K562 (cell line): ENCODE data around the gene NEDD4. TPM values are rescaled to one million over a fixed set of nuclear protein-coding genes. Genes with fewer than 3 reads are reported as not detected.

Experiments used
- ARID2 ChIP-seq: fragments of 450-650 bp; IDR thresholded peaks from 2 replicates; pipeline ENCODE4 v1.6.1; 2017; ENCODE audit warnings: antibody characterized with exemption, mild to moderate bottlenecking
- POU5F1 ChIP-seq: fragments of 150-350 bp; IDR thresholded peaks from 2 replicates; pipeline ENCODE4 v1.6.1; 2014; ENCODE audit warnings: borderline replicate concordance, low read length, low read depth, mild to moderate bottlenecking; ENCODE audit not compliant: partially characterized antibody
- RBM17 ChIP-seq: fragments of 200-400 bp; formaldehyde crosslinking; IDR thresholded peaks from 2 replicates; pipeline ENCODE4 v1.6.1; 2017; ENCODE audit warnings: low read depth, mild to moderate bottlenecking, low read length, borderline replicate concordance
- ZNF766 ChIP-seq: fragments of 200-800 bp; sonication (Bioruptor generic); conservative IDR thresholded peaks from 2 replicates; pipeline ENCODE4 v1.6.1; 2016; ENCODE audit warnings: missing genetic modification characterization, missing compliant biosample characterization
- polyA plus RNA-seq, 8 experiments: library from polyadenylated mRNA; depleted of rRNA in 4 of 8; stranded (reverse) in 5 of 8; unstranded in 3 of 8; fragments of >200 nt; fragmentation: Nextera tagmentation in 2 of 8; fragmentation: Illumina TruSeq in 1 of 8; extraction: Ambion mirVana in 2 of 8; extraction: Trizol in 1 of 8; gene quantifications; 2 replicates each; pipeline versions ENCODE4 v1.2.1 to v1.2.3, GENCODE V29; 2011 to 2014; ENCODE audit warnings: inconsistent platforms in 1 of 8, missing spikeins in 1 of 8
- total RNA-seq, 7 experiments: library from RNA; depleted of rRNA in 6 of 7; stranded (reverse); fragments of >200 nt in 6 of 7; fragmentation: Illumina TruSeq in 2 of 7; extraction: Trizol in 2 of 7; gene quantifications; 2 replicates each; pipeline versions ENCODE4 v1.2.1 to v1.2.3, GENCODE V29; 2011 to 2021; ENCODE audit warnings: low replicate concordance in 1 of 7
- TF ChIP-seq, protein P1 (sequence below): fragments of 450-650 bp; formaldehyde crosslinking; IDR thresholded peaks from 2 replicates; pipeline ENCODE4 v1.4.0; 2022; ENCODE audit warnings: missing genetic modification characterization
- TF ChIP-seq, protein P2 (sequence below), 3 experiments: IDR thresholded peaks in 2 of 3; conservative IDR thresholded peaks in 1 of 3; 2 replicates each; pipeline ENCODE4 v1.5.1; 2011 to 2012; ENCODE audit warnings: low read length in 3 of 3, mild to moderate bottlenecking in 3 of 3, control low read depth in 2 of 3, improper control_type of control experiment in 1 of 3, inconsistent platforms in 1 of 3, low read depth in 1 of 3, mixed read lengths in 1 of 3, moderate library complexity in 1 of 3; ENCODE audit not compliant: insufficient read depth in 2 of 3
- TF ChIP-seq, protein P3 (sequence below), 2 experiments: IDR thresholded peaks in 1 of 2; conservative IDR thresholded peaks in 1 of 2; 2 replicates each; pipeline ENCODE4 v1.6.1; 2016; ENCODE audit warnings: low read depth in 2 of 2, mild to moderate bottlenecking in 1 of 2, missing compliant biosample characterization in 1 of 2, missing genetic modification characterization in 1 of 2, moderate library complexity in 1 of 2
- TF ChIP-seq, protein P4 (sequence below): IDR thresholded peaks from 2 replicates; pipeline ENCODE4 v1.6.1; 2014; ENCODE audit warnings: antibody characterized with exemption

NEDD4 gene
- total and polyA plus RNA-seq, 9 of the 15 experiments (the other 6 are each of a cell fraction or from before 2014, with no cell fraction given) = 7.2 to 23.7 (median 17.3) TPM

DNA sequence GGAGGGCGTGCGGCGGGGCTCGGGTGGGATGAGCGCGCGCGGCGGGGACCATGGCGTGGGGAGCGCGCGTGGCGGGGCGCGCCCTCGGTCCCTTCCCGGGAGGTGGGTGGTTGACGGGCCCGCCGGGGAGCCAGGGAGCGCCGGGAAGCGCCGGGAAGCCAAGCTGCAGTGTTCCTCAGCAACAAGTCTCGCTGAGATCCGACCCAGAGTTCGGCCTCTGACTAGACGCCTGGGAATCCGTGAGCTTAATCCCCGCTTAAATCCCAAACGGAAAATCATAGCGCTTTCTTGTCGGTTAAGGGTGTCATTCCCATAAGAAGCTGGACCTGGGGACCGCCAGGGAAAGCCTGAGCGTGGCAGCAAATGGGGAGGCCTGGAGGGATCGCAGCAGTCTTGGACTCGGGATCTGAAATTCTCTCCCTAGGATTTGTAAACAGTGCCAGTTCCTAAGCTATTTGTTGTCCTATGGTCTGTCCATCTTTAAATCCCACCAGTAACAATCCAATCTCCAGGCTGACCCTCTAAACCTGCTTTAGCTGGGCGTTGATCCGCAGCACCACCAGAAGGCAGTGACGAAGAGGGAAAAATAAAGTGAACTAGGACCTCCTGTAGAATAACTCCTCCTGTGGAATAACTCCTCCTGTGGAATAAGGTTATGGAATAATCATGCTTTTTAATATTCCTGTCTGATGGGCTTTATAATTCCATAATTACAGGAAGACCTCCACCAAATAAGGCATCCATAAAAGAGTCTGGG, 570 bp upstream of the NEDD4 start (continued):
- TF ChIP-seq, protein P1, sequence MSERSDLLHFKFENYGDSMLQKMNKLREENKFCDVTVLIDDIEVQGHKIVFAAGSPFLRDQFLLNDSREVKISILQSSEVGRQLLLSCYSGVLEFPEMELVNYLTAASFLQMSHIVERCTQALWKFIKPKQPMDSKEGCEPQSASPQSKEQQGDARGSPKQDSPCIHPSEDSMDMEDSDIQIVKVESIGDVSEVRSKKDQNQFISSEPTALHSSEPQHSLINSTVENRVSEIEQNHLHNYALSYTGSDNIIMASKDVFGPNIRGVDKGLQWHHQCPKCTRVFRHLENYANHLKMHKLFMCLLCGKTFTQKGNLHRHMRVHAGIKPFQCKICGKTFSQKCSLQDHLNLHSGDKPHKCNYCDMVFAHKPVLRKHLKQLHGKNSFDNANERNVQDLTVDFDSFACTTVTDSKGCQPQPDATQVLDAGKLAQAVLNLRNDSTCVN (CRISPR knock-in tag) = no peak
- TF ChIP-seq, protein P2, sequence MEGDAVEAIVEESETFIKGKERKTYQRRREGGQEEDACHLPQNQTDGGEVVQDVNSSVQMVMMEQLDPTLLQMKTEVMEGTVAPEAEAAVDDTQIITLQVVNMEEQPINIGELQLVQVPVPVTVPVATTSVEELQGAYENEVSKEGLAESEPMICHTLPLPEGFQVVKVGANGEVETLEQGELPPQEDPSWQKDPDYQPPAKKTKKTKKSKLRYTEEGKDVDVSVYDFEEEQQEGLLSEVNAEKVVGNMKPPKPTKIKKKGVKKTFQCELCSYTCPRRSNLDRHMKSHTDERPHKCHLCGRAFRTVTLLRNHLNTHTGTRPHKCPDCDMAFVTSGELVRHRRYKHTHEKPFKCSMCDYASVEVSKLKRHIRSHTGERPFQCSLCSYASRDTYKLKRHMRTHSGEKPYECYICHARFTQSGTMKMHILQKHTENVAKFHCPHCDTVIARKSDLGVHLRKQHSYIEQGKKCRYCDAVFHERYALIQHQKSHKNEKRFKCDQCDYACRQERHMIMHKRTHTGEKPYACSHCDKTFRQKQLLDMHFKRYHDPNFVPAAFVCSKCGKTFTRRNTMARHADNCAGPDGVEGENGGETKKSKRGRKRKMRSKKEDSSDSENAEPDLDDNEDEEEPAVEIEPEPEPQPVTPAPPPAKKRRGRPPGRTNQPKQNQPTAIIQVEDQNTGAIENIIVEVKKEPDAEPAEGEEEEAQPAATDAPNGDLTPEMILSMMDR (IDR thresholded peaks at IDR 0.05 in 2 of 3, conservative IDR thresholded peaks at IDR 0.05 in 1 of 3; ENCODE audit: insufficient read depth in 2 of 3, low read depth in 1 of 3, low read length in 3 of 3) = peak in 1 of 3 experiments; percentile 42; a peak in 3 of 6 replicates
- no peak for TF ChIP-seq RBM17
- TF ChIP-seq, protein P3, sequence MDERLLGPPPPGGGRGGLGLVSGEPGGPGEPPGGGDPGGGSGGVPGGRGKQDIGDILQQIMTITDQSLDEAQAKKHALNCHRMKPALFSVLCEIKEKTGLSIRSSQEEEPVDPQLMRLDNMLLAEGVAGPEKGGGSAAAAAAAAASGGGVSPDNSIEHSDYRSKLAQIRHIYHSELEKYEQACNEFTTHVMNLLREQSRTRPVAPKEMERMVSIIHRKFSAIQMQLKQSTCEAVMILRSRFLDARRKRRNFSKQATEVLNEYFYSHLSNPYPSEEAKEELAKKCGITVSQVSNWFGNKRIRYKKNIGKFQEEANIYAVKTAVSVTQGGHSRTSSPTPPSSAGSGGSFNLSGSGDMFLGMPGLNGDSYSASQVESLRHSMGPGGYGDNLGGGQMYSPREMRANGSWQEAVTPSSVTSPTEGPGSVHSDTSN (CRISPR knock-in tag; IDR thresholded peaks at IDR 0.05; ENCODE audit: low read depth) = no peak
- TF ChIP-seq, protein P3 (tag; conservative IDR thresholded peaks at IDR 0.05; ENCODE audit: low read depth) = no peak
- TF ChIP-seq, protein P4, sequence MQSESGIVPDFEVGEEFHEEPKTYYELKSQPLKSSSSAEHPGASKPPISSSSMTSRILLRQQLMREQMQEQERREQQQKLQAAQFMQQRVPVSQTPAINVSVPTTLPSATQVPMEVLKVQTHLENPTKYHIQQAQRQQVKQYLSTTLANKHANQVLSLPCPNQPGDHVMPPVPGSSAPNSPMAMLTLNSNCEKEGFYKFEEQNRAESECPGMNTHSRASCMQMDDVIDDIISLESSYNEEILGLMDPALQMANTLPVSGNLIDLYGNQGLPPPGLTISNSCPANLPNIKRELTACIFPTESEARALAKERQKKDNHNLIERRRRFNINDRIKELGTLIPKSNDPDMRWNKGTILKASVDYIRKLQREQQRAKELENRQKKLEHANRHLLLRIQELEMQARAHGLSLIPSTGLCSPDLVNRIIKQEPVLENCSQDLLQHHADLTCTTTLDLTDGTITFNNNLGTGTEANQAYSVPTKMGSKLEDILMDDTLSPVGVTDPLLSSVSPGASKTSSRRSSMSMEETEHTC = no peak
- peak; percentile 7; the same call in 1 of the 2 replicates for TF ChIP-seq ZNF766 (CRISPR knock-in tag)
- TF ChIP-seq POU5F1 = no peak
- TF ChIP-seq ARID2 = no peak
